ENCODE results near the gene MICAL2.

The MICAL2 gene

GRCh38 chr11:12239396-12239795 is 129.0 kb downstream of the MICAL2 start:
- TF ChIP-seq CTCF (IDR thresholded peaks at IDR 0.05; ENCODE audit: borderline replicate concordance, insufficient read depth, low read depth, low read length): no peak
- H3K4me3 ChIP-seq (ENCODE audit: low read depth, low read length): no peak overlapping the region

GRCh38 chr11:12239804-12240371 is 129.5 kb downstream of the MICAL2 start:
- no peak overlapping the region for H3K4me3 ChIP-seq (ENCODE audit: low read depth, low read length)
- no peak for TF ChIP-seq CTCF (IDR thresholded peaks at IDR 0.05; ENCODE audit: borderline replicate concordance, insufficient read depth, low read depth, low read length)

GRCh38 chr11:12240677-12241076 is 130.3 kb downstream of the MICAL2 start:
- TF ChIP-seq CTCF (IDR thresholded peaks at IDR 0.05; ENCODE audit: borderline replicate concordance, insufficient read depth, low read depth, low read length): no peak

GRCh38 chr11:12241401-12241800 is 131.0 kb downstream of the MICAL2 start:
- TF ChIP-seq CTCF (IDR thresholded peaks at IDR 0.05; ENCODE audit: borderline replicate concordance, insufficient read depth, low read depth, low read length): no peak
- H3K4me3 ChIP-seq (ENCODE audit: low read depth, low read length): no peak overlapping the region

More at GRCh38 chr11:12240677-12241076, 130.3 kb downstream of the MICAL2 start:
- H3K4me3 ChIP-seq (ENCODE audit: low read depth, low read length): no peak overlapping the region

- no peak overlapping the region for H3K4me3 ChIP-seq (ENCODE audit: low read depth, low read length)
- TF ChIP-seq CTCF (IDR thresholded peaks at IDR 0.05; ENCODE audit: borderline replicate concordance, insufficient read depth, low read depth, low read length): no peak
Observed at GRCh38 chr11:12241971-12242672, 131.7 kb downstream of the MICAL2 start.

GRCh38 chr11:12242966-12243365 is 132.6 kb downstream of the MICAL2 start:
- H3K4me3 ChIP-seq (ENCODE audit: low read depth, low read length): no peak overlapping the region
- no peak for TF ChIP-seq CTCF (IDR thresholded peaks at IDR 0.05; ENCODE audit: borderline replicate concordance, insufficient read depth, low read depth, low read length)

- no peak overlapping the region for H3K4me3 ChIP-seq (ENCODE audit: low read depth, low read length)
- TF ChIP-seq CTCF (IDR thresholded peaks at IDR 0.05; ENCODE audit: borderline replicate concordance, insufficient read depth, low read depth, low read length): no peak
Observed at GRCh38 chr11:12243486-12243885, 133.1 kb downstream of the MICAL2 start.

Measured in GM12875 (cell line).